GM12878 (cell line): ENCODE measurements around the gene ACOT4. TPM values are rescaled to one million over a fixed set of nuclear protein-coding genes. Genes with fewer than 3 reads are reported as not detected.

Experiments
- ATAC-seq: fragments of 200-7000 bp; cut with Tn5 transposase; 3 replicates; pipeline ENCODE4 v1.9.1; 2020; ENCODE audit warnings: mild to moderate bottlenecking, moderate library complexity
- BruUV-seq: library from RNA; stranded (reverse); fragments of 400-500 nt; replicated peaks from 2 replicates; lab custom pipeline; 2021; lab: Mats Ljungman, UMichigan
- CTCF ChIA-PET: fragments of 300-600 bp; sonication (Branson Sonifier 250); formaldehyde crosslinking; extraction: SDS; loops from one replicate; lab custom pipeline; 2021; ENCODE audit warnings: inconsistent platforms; lab: Yijun Ruan, JAX
- POLR2A ChIA-PET: fragments of 350-600 bp; formaldehyde crosslinking; extraction: SDS; loops from one replicate; lab custom pipeline; 2021; ENCODE audit warnings: inconsistent platforms; lab: Charles Lee
- RAD21 ChIA-PET: fragments of 300-600 bp; sonication (Branson Sonifier 250); formaldehyde crosslinking; loops from one replicate; lab custom pipeline; 2023; ENCODE audit warnings: antibody characterized with exemption; ENCODE audit not compliant: unreplicated experiment; lab: Charles Lee
- SMC1A ChIA-PET: fragments of 300-600 bp; sonication (Branson Sonifier 250); formaldehyde crosslinking; loops from one replicate; lab custom pipeline; 2023; ENCODE audit not compliant: unreplicated experiment, uncharacterized antibody; lab: Charles Lee
- DNase-seq: peaks from one replicate; pipeline ENCODE4 v3.0.0-alpha.2; 2011; ENCODE audit warnings: low read depth, low spot score
- FAIRE-seq: peaks from 3 replicates; lab custom pipeline; 2011; peaks lifted over from hg19 to GRCh38; lab: Jason Lieb, UNC
- H2AFZ ChIP-seq: 2 replicates; pipeline ENCODE4 v1.6.0; 2011; ENCODE audit warnings: low read depth, low read length, control low read depth; ENCODE audit not compliant: control insufficient read depth
- H3K27ac ChIP-seq: 2 replicates; pipeline ENCODE4 v1.5.1; 2011; ENCODE audit warnings: control low read depth; ENCODE audit not compliant: control insufficient read depth, insufficient read depth
- H3K27me3 ChIP-seq, 2 experiments: replicated peaks in 1 of 2; 2 replicates each; pipeline versions ENCODE4 v1.6.0 to v1.6.1; 2011; ENCODE audit warnings: low read length in 1 of 2; ENCODE audit not compliant: control insufficient read depth in 2 of 2, insufficient read depth in 2 of 2
- H3K36me3 ChIP-seq, 2 experiments: 2 replicates each; pipeline ENCODE4 v1.5.1; 2011; ENCODE audit warnings: low read length in 1 of 2; ENCODE audit not compliant: control insufficient read depth in 2 of 2, insufficient read depth in 2 of 2
- H3K4me1 ChIP-seq: 2 replicates; pipeline ENCODE4 v1.6.1; 2011; ENCODE audit warnings: mild to moderate bottlenecking, low read length, moderate library complexity, mixed read lengths; ENCODE audit not compliant: control insufficient read depth, insufficient read depth
- H3K4me2 ChIP-seq: 2 replicates; pipeline ENCODE4 v1.6.0; 2011; ENCODE audit warnings: control low read depth; ENCODE audit not compliant: control insufficient read depth, insufficient read depth
- H3K4me3 ChIP-seq: fragments of 200-600 bp; sonication (generic); 2 replicates; pipeline ENCODE4 v1.5.1; 2016
- H3K79me2 ChIP-seq: 2 replicates; pipeline ENCODE4 v1.6.0; 2011; ENCODE audit warnings: low read length; ENCODE audit not compliant: control insufficient read depth, insufficient read depth
- H3K9ac ChIP-seq: 2 replicates; pipeline ENCODE4 v1.8.0; 2011; ENCODE audit warnings: low read length, control low read depth, mixed read lengths; ENCODE audit not compliant: control insufficient read depth, insufficient read depth
- H3K9me3 ChIP-seq: replicated peaks from 3 replicates; pipeline ENCODE4 v1.5.1; 2011; ENCODE audit warnings: mild to moderate bottlenecking, low read length; ENCODE audit not compliant: control insufficient read depth, insufficient read depth
- H4K20me1 ChIP-seq: 2 replicates; pipeline ENCODE4 v1.6.0; 2011; ENCODE audit not compliant: control insufficient read depth, insufficient read depth
- BRCA1 ChIP-seq: IDR thresholded peaks from 2 replicates; pipeline ENCODE4 v1.6.1; 2011; ENCODE audit warnings: low read depth, low read length, improper control_type of control experiment
- CHD1 ChIP-seq: IDR thresholded peaks from 2 replicates; pipeline ENCODE4 v1.6.1; 2012; ENCODE audit warnings: low read depth, low read length, improper control_type of control experiment
- CTCF ChIP-seq, 3 experiments: IDR thresholded peaks in 2 of 3; conservative IDR thresholded peaks in 1 of 3; 2 replicates each; pipeline ENCODE4 v1.5.1; 2011; ENCODE audit warnings: low read depth in 3 of 3, low read length in 3 of 3, mild to moderate bottlenecking in 3 of 3, control low read depth in 2 of 3, moderate library complexity in 2 of 3, inconsistent platforms in 1 of 3, mixed read lengths in 1 of 3; ENCODE audit not compliant: control insufficient read depth in 2 of 3, insufficient read depth in 1 of 3; ENCODE audit errors: extremely low read depth in 1 of 3
- EGR1 ChIP-seq, 2 experiments: IDR thresholded peaks; 1 replicate in 1 of 2; 2 replicates in 1 of 2; pipeline ENCODE4 v1.6.1; 2011 to 2012; ENCODE audit warnings: low read depth in 2 of 2, low read length in 2 of 2, borderline replicate concordance in 1 of 2, mild to moderate bottlenecking in 1 of 2, moderate library complexity in 1 of 2
- KAT2A ChIP-seq: conservative IDR thresholded peaks from 2 replicates; pipeline ENCODE4 v1.6.1; 2011; ENCODE audit warnings: low read depth, low read length; ENCODE audit not compliant: control insufficient read depth
- PRDM15 ChIP-seq: fragments of 450-650 bp; formaldehyde crosslinking; IDR thresholded peaks from 2 replicates; pipeline ENCODE4 v1.4.0; 2020; ENCODE audit warnings: mild to moderate bottlenecking, moderate library complexity
- TARDBP ChIP-seq: IDR thresholded peaks from 2 replicates; pipeline ENCODE4 v1.6.1; 2016; ENCODE audit warnings: borderline replicate concordance
- TCF3 ChIP-seq: IDR thresholded peaks from 2 replicates; pipeline ENCODE4 v1.6.1; 2012; ENCODE audit warnings: low read depth, mild to moderate bottlenecking, low read length, borderline replicate concordance; ENCODE audit not compliant: insufficient read depth
- TCF7 ChIP-seq: IDR thresholded peaks from 2 replicates; pipeline ENCODE4 v1.6.1; 2014; ENCODE audit warnings: antibody characterized with exemption, borderline replicate concordance
- WGBS: methylation state at CpG from one replicate; pipeline ENCODE4 v1.1.6; 2016; ENCODE audit warnings: low lambda C conversion rate; ENCODE audit not compliant: insufficient replicate concordance, insufficient coverage; ENCODE audit errors: missing lambda C conversion rate; 5-methylcytosine and 5-hydroxymethylcytosine counted together
- in situ Hi-C: fragments of 300-500 bp; cut with MboI; formaldehyde crosslinking; loops from 9 replicates; pipeline ENCODE4 v1.14.3; 2018; ENCODE audit warnings: mixed read lengths
- intact Hi-C: fragments of 100-400 bp; cut with micrococcal nuclease; formaldehyde crosslinking; loops from one replicate; pipeline ENCODE4 v1.14.2; 2022; ENCODE audit not compliant: unreplicated experiment
- polyA plus RNA-seq, 11 experiments: library from polyadenylated mRNA; depleted of rRNA in 4 of 11; unstranded in 6 of 11; stranded (reverse) in 5 of 11; fragments of >200 nt; fragmentation: Nextera tagmentation in 4 of 11; fragmentation: Illumina TruSeq in 1 of 11; extraction: Ambion mirVana in 4 of 11; extraction: Trizol in 1 of 11; gene quantifications; 1 replicate in 1 of 11; 2 replicates in 10 of 11; pipeline versions ENCODE4 v1.2.1 to v1.2.3, GENCODE V29; 2011 to 2016; ENCODE audit warnings: inconsistent platforms in 2 of 11, missing spikeins in 2 of 11, low read depth in 1 of 11
- total RNA-seq, 4 experiments: library from RNA; depleted of rRNA in 3 of 4; stranded (reverse); fragments of >200 nt in 3 of 4; fragmentation: Illumina TruSeq in 1 of 4; extraction: Trizol in 1 of 4; gene quantifications; 2 replicates each; pipeline versions ENCODE4 v1.2.1 to v1.2.3, GENCODE V29; 2013 to 2021

ACOT4 gene
- total and polyA plus RNA-seq, 10 of the 15 experiments (the other 5 are each of a cell fraction or from before 2014, with no cell fraction given) = 0.68 to 3.8 (median 2.0) TPM

DNA sequence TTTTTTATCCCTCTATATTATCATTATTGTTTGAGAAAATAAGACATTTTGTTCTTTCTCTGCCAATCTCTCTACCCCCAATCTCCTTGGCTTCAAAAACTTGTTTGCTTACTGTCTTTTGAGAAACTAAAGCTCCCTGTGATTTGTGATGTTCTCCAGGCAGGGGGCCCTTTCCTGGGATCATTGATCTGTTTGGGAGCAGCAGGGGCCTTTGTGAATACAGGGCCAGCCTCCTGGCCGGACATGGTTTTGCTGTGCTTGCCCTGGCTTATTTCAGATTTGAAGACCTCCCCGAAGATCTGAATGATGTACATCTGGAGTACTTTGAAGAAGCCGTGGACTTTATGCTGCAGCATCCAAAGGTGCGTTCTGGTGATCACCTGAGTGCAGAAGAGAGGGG is 25.2 kb downstream of the ACOT4 start:
- in situ Hi-C loops = no loop called here
- Histone ChIP-seq H3K27ac (no peak overlapping the region), H3K9ac (no peak overlapping the region), H3K4me1 (no peaks in the 10 kb centered on the region; the same call in 1 of the 2 replicates), H3K79me2 (no peaks in the 10 kb centered on the region), H4K20me1 (no peaks in the 10 kb centered on the region), H3K27me3 (peaks cover 2 to 4% of the 10 kb centered on the region in 2 experiments; a peak in 2 of 4 replicates), H3K9me3 (no peaks in the 10 kb centered on the region), H3K4me3 (no peak overlapping the region), H2AFZ (no peak overlapping the region), H3K4me2 (no peak overlapping the region), H3K36me3 (no peaks in the 10 kb centered on the region)
- SMC1A ChIA-PET = no interaction called here
- FAIRE-seq = no peak
- no peak for DNase-seq
- TF ChIP-seq CTCF (IDR thresholded peaks at IDR 0.05 in 2 of 3, conservative IDR thresholded peaks at IDR 0.05 in 1 of 3; ENCODE audit: control insufficient read depth in 2 of 3, extremely low read depth in 1 of 3, insufficient read depth in 1 of 3, low read depth in 3 of 3, low read length in 3 of 3) (no peak), BRCA1 (no peak), TARDBP (no peak)
- no peak for ATAC-seq
- no TSS peak for BruUV-seq
- WGBS = 54% methylated on average over 4 of the region's 4 CpGs
- POLR2A ChIA-PET = interaction anchor here (1.4 kb wide), 1 partner anchor 10 kb away, joined by 11 read pairs; no protein-coding TSS in a partner anchor
- intact Hi-C loops = no loop called here
- CTCF ChIA-PET = no interaction called here
- RAD21 ChIA-PET = no interaction called here

- FAIRE-seq (no peak), DNase-seq (no peak), ATAC-seq (no peak)
- H3K79me2 ChIP-seq = no peaks in the 10 kb centered on the region
- ChIA-PET CTCF (interaction anchor here (0.6 to 1.6 kb wide), 2 partner anchors 13 to 49 kb away, joined by 4 to 6 read pairs; no protein-coding TSS in a partner anchor), SMC1A (interaction anchor here (1.0 kb wide), 1 partner anchor 11 kb away, joined by 3 read pairs; no protein-coding TSS in a partner anchor), RAD21 (interaction anchor here (2.1 kb wide), 1 partner anchor 14 kb away, joined by 7 read pairs; no protein-coding TSS in a partner anchor), POLR2A (no interaction called here)
- H3K4me1 ChIP-seq = no peaks in the 10 kb centered on the region
- H4K20me1 ChIP-seq = no peaks in the 10 kb centered on the region
- intact Hi-C loops = no loop called here
- H3K9ac ChIP-seq = no peak overlapping the region
- no peaks in the 10 kb centered on the region for H3K9me3 ChIP-seq
- H3K36me3 ChIP-seq = no peaks in the 10 kb centered on the region
- H3K27ac ChIP-seq = no peak overlapping the region
- H2AFZ ChIP-seq = no peak overlapping the region
- H3K4me3 ChIP-seq = no peak overlapping the region
- H3K4me2 ChIP-seq = no peak overlapping the region
- no peaks in the 10 kb centered on the region for H3K27me3 ChIP-seq
- WGBS = 57% methylated on average over 1 of the region's 1 CpG
- in situ Hi-C loops = no loop called here
- BruUV-seq = no TSS peak
- TF ChIP-seq EGR1 (IDR thresholded peaks at IDR 0.05; ENCODE audit: borderline replicate concordance in 1 of 2, low read depth in 2 of 2, low read length in 2 of 2) (no peak), CHD1 (no peak), TCF3 (no peak), KAT2A (no peak), PRDM15 (CRISPR knock-in tag) (no peak), TCF7 (no peak)
Observed at GRCh38 chr14:73619524-73619923, 27.9 kb downstream of the ACOT4 start.
